K562 (cell line): ENCODE measurements around the gene MAGEB1.

Experiments
- CTCF ChIP-seq, 3 experiments: IDR thresholded peaks in 2 of 3; conservative IDR thresholded peaks in 1 of 3; 2 replicates each; pipeline ENCODE4 v1.5.1; 2011 to 2012; ENCODE audit warnings: low read length in 3 of 3, mild to moderate bottlenecking in 3 of 3, control low read depth in 2 of 3, improper control_type of control experiment in 1 of 3, inconsistent platforms in 1 of 3, low read depth in 1 of 3, mixed read lengths in 1 of 3, moderate library complexity in 1 of 3; ENCODE audit not compliant: insufficient read depth in 2 of 3
- HNRNPUL1 ChIP-seq: fragments of 200-400 bp; formaldehyde crosslinking; IDR thresholded peaks from 2 replicates; pipeline ENCODE4 v1.6.1; 2017; ENCODE audit warnings: low read length
- IRF1 ChIP-seq: sonication (generic); formaldehyde crosslinking; IDR thresholded peaks from 2 replicates; pipeline ENCODE4 v1.8.0; 2022; ENCODE audit warnings: missing genetic modification reagents, mild to moderate bottlenecking, borderline replicate concordance
- KLF16 ChIP-seq: IDR thresholded peaks from 2 replicates; pipeline ENCODE4 v1.6.1; 2016; ENCODE audit warnings: antibody characterized with exemption
- MCM5 ChIP-seq: fragments of 450-650 bp; IDR thresholded peaks from 2 replicates; pipeline ENCODE4 v1.6.1; 2016; ENCODE audit warnings: low read depth
- MTA3 ChIP-seq: fragments of 450-650 bp; formaldehyde crosslinking; IDR thresholded peaks from 2 replicates; pipeline ENCODE4 v1.6.1; 2017; ENCODE audit warnings: mild to moderate bottlenecking, borderline replicate concordance
- POLR2A ChIP-seq: fragments of 450-650 bp; conservative IDR thresholded peaks from 2 replicates; pipeline ENCODE4 v1.6.1; 2016
- POLR2AphosphoS5 ChIP-seq: IDR thresholded peaks from 2 replicates; pipeline ENCODE4 v1.6.1; 2011; ENCODE audit warnings: mild to moderate bottlenecking, low read depth, low read length, moderate library complexity; ENCODE audit not compliant: control insufficient read depth, insufficient read depth
- SMARCE1 ChIP-seq: fragments of 450-650 bp; IDR thresholded peaks from 2 replicates; pipeline ENCODE4 v1.7.1; 2016; ENCODE audit warnings: mild to moderate bottlenecking
- SPI1 ChIP-seq: IDR thresholded peaks from 2 replicates; pipeline ENCODE4 v1.6.1; 2011; ENCODE audit warnings: low read depth, low read length, control low read depth, borderline replicate concordance
- ZNF134 ChIP-seq: fragments of 250-450 bp; sonication (Bioruptor Pico); conservative IDR thresholded peaks from 2 replicates; pipeline ENCODE4 v1.4.0; 2020

GRCh38 chrX:30253257-30253656 is 6.3 kb downstream of the MAGEB1 start:
- TF ChIP-seq HNRNPUL1: no peak
- TF ChIP-seq SMARCE1: no peak
- TF ChIP-seq SPI1: no peak
- no peak for TF ChIP-seq IRF1 (CRISPR knock-in tag)
- TF ChIP-seq CTCF (IDR thresholded peaks at IDR 0.05 in 2 of 3, conservative IDR thresholded peaks at IDR 0.05 in 1 of 3; ENCODE audit: insufficient read depth in 2 of 3, low read depth in 1 of 3, low read length in 3 of 3): no peak
- no peak for TF ChIP-seq ZNF134
- TF ChIP-seq POLR2AphosphoS5: no peak
- no peak for TF ChIP-seq KLF16
- TF ChIP-seq MCM5: no peak
- TF ChIP-seq MTA3: no peak
- no peak for TF ChIP-seq POLR2A
